ENCODE results near the gene KBTBD12.
A peak's percentile ranks its signal among the peaks of the same experiment; 100 is the strongest.

Gene KBTBD12

GRCh38 chr3:127988770-127989557 is 73.9 kb downstream of the KBTBD12 start:
- DNase-seq, result no peak

DNA sequence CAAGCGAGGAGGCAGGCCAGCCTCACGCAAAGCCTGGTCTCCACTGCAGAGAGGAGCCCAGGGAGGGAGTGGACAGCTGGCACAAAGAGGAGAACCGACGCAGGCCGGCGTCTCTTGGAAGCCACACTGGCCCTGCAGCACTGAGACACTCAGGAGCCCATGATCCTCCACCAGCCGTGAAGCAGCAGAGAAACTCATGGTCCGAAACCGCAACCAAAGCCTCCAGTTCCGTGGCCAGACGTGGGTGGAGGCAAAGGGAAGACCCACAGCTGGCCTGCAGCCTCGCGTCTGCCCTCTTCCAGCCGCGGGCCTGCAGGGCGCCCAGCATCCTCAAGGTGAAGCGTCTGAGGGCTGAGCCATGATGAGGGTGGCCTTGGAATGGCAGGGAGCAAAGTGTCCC is 75.0 kb downstream of the KBTBD12 start:
- DNase-seq, result no peak

DNA sequence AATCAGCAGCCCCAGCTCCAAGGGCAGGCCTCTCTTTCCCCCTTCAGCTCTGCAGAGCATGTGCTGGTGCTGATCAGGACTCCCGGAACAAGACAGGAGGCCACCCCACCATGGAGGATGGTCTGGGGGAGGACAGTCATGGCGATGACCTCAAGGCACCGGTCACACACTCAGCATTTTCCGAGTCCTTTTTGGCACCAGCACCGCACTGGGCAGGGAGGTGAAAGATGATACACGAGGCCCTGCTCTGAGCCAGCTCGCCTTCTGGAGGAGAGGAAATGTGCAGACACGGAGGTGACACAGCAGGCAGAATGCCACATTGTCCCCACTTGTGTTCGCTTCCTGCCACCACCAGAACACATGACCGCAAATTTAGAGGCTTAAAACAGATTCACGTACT is 75.4 kb downstream of the KBTBD12 start:
- no peak for DNase-seq

DNA sequence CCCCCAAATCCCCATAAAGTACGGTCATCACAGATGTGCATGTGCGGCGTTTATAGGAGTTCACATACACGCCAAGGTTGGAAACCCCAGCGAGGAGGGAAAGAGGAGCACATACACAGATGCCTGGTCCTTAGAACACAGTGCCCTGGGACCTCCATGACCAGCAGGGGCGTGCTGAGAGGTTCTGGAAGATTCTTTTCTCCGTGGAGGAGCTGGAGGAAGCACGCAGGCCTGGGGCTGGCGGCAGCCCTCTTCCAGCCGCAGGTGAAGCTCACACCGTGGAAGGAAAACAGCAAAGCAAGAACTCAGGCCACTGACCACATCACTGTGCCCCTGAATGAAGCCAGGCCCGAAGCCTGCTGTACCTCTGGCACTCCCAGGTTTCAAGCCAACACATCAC is 76.2 kb downstream of the KBTBD12 start:
- DNase-seq, result no peak

GRCh38 chr3:127991681-127992080 is 76.6 kb downstream of the KBTBD12 start:
- no peak for DNase-seq

- DNase-seq, result no peak
These were observed 77.1 kb downstream of the KBTBD12 start for GRCh38 chr3:127992127-127992526.

DNA sequence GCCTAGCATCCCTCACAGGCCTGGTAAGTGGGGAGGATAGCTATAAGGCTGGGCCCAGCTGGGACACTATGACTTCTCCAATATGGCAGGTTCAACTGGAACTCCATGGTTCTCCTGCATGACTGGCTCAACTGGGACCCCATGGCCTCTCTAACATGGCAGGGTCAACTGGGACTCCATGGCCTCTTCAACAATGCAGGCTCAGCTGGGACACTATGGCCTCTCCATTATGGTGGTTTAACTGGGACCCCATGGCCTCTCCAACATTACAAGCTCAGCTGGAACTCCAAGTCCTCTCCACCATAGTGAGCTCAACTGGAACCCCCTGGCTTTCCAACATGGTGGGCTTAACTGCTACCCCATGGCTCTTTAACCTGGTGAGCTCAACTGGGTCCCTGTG is 79.0 kb downstream of the KBTBD12 start:
- no peak for DNase-seq

GRCh38 chr3:127997016-127997415 is 82.0 kb downstream of the KBTBD12 start:
- no peak for DNase-seq

DNA sequence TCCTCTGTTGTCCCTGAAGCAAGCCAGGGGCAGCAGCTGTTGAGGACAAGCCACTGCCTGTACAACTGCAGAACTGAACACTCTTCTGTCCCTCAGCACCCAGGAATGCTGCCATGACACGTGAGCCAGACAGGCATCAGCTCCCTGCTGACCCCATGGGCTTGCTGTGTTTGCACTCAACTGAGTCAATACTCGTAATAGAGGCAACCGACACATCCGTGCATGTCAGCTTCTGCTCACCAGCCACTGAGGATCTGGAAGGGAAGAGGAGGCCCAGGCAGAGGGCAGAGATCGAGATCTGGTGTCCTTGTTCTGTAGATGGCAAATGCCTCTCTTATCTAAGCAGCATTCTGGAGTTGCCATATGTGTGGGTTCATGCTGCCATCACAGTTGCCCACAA is 82.9 kb downstream of the KBTBD12 start:
- no peak for DNase-seq

- DNase-seq, result no peak
These were observed 83.6 kb downstream of the KBTBD12 start for GRCh38 chr3:127998596-127998995.

DNA sequence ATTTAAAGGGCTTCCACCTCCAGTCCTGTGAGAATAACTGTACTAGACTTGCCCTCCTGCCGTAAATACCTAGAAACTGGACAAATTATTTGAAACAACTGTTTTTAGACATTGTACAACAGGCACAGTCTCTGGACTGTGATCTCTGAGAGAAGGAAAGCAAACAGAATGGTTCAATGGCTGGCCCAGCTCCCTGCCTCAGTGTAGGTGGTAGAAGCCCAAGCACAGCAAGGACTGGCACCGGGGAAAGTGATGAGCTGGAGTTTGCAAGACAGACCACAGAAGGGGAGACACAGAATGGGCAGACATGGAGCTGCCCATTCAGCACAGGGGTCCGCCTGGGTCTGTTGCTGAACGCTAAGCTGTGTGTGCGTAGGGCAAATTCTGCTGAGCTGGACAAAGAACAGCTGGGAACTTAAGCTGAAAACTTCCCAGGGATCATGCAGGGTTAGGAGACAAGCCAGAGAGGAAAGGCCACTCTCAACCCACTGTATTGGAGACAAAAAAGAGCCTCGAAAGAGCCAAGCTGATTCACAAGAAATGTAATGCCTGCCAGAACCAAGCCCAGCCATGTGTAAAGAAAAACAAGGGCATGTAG is 84.6 kb downstream of the KBTBD12 start:
- no peak for DNase-seq

- DNase-seq, result no peak
These were observed 86.5 kb downstream of the KBTBD12 start for GRCh38 chr3:128001576-128001975.

DNA sequence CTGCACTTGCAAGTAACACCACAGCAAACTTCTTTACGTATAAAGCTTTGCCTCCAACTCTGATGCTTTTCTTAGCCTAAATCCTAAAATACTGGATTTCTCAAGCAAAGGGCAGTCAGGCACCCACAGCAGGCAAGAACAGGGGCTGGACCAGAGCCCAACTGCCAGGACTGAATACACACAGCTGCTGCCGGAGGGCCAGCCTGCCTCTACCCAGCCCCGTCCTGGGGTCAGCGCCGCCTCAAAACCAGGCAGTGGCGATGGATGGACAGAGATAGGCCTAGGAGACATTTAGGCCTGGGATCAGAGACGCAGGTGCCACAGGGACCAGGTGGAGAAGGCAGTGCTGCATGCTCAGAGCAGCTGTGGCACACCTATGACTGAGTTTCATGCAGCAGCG is 89.6 kb downstream of the KBTBD12 start:
- no peak for DNase-seq

- no peak for DNase-seq
These were observed 91.3 kb downstream of the KBTBD12 start for GRCh38 chr3:128006061-128007032.

DNA sequence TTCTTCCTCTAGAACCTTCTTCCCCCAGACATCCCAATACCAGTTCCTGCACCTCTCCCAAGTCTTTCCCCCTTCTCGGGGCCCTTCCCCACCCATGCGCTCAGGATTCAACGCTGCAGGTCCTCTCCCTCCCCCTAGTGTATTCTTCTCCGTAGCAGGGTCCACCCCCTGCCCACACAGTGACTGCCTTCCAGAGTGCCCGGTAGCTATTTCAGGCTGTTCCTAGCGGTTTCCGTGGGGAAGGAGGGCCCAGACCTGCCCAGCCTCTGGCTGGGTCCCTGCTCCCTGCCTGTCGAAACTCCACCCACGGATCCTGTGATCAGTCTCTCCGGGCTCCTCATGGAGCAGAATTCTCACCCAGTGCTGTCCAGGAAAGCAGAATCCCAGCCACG is 92.0 kb downstream of the KBTBD12 start:
- no peak for DNase-seq

- DNase-seq, result no peak
These were observed 95.2 kb downstream of the KBTBD12 start for GRCh38 chr3:128009952-128010846.

GRCh38 chr3:128011140-128011539 is 96.1 kb downstream of the KBTBD12 start:
- DNase-seq, result peak; percentile 23

- DNase-seq, result no peak
These were observed 97.0 kb downstream of the KBTBD12 start for GRCh38 chr3:128012050-128012449.

GRCh38 chr3:128014548-128014947 is 99.5 kb downstream of the KBTBD12 start:
- DNase-seq, result no peak

DNA sequence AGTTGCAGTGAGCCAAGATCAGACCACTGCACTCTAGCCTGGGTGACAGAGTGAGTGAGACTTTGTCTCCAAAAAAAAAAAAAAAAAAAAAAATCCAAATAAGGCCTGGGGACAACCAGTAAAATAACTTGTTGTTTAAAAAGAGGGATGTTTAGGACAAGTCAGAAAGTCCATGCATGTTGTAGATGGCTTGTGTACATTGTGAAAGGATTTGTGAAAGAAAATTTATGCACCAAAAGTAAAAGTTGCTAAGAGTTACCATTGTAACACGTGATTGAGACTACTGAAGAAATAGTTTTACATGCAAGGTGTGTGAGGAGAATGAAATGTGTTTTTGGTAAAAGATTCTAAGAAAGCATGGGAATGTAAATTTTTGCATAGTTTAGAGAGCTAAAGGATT is 101.5 kb downstream of the KBTBD12 start:
- no peak for DNase-seq

DNA sequence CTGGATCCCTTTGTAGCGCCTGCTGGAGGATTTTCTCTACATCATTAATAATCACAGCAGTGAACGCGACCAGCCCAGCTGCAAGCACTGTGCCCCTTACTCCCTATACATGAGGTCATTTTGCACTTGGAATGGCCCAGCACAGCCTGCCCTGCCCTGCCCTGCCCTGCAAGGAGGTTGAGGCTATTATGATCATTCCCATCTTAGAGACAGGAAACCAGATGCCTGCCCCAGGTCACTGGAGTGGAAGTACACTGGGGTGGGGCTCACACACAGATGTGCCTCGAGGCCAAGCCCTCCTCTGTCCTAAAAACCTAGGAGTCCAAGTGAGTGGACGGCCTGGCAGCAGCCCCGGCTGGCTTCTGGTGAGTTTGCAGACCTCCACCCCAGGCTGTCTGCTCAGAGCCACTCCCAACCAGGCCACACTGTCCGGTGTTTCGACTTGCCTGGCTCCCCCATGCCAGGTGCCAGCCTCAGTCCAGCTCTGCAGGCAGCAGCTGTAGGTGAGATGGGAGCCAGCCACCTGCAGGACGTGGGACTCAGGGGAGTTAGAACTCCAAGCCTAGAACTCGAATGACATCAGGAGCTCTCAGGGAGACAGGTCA is 106.8 kb downstream of the KBTBD12 start:
- DNase-seq, result no peak

DNA sequence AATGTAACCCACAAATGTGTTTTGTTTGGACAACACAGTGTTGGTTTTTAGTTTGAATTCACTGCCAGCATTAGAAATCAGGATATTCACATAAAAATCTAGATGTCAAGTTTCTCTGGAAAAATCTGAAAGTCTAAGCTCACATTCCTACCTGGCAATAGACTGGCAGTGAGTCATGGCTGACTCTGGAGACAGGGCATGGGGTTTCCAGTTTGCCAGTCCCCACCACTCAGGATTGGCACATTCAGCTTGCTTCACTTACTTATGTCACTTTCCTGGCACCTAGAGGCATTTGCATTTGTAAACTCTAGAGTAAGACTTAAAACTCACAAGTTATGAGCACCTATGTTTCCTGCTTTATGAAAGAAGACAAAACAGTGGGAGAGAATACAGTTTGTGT is 118.1 kb downstream of the KBTBD12 start:
- no peak for DNase-seq
